GM21423 (cell line): ENCODE measurements around the gene PPP6C.

Experiments
- ATAC-seq: cut with Tn5 transposase; IDR thresholded peaks from one replicate; pipeline ENCODE4 v1.9.1; 2021; ENCODE audit warnings: mild to moderate bottlenecking, moderate library complexity; ENCODE audit not compliant: unreplicated experiment

The PPP6C gene

GRCh38 chr9:125099816-125100215 lies 89.8 kb downstream of the PPP6C start:
- ATAC-seq, result no peak
